Right lobe of liver (tissue), 6 donors: ENCODE results near the gene DEFB132. TPM values are rescaled to one million over a fixed set of nuclear protein-coding genes. Genes with fewer than 3 reads are reported as not detected.

ENCODE experiments used
- ATAC-seq, 4 donors: fragments of 200-7000 bp; cut with Tn5 transposase; one replicate each; pipeline ENCODE4 v1.9.1; 2020; ENCODE audit warnings: mild to moderate bottlenecking in 4 of 4, moderate library complexity in 4 of 4
- DNase-seq, 3 donors: peaks; one replicate each; pipeline ENCODE4 v3.0.0-alpha.2; 2020
- H3K27ac ChIP-seq, 3 donors: fragments of 200-600 bp; one replicate each; pipeline ENCODE4 v1.8.0; 2022
- H3K27me3 ChIP-seq, 2 donors: fragments of 200-600 bp; one replicate each; pipeline ENCODE4 v1.8.0; 2022
- H3K36me3 ChIP-seq, 4 donors: fragments of 200-600 bp; sonication (generic) in 1 of 4; one replicate each; pipeline versions ENCODE4 v1.5.1 to v1.8.0; 2017 to 2022; ENCODE audit warnings: control low read depth in 1 of 4
- H3K4me1 ChIP-seq, 4 donors: fragments of 200-600 bp; sonication (generic) in 1 of 4; one replicate each; pipeline versions ENCODE4 v1.5.1 to v1.8.0; 2017 to 2022; ENCODE audit warnings: control low read depth in 1 of 4
- H3K4me3 ChIP-seq, 3 donors: fragments of 200-600 bp; one replicate each; pipeline ENCODE4 v1.8.0; 2022
- H3K9me3 ChIP-seq, 4 donors: fragments of 200-600 bp; sonication (generic) in 1 of 4; one replicate each; pipeline versions ENCODE4 v1.5.1 to v1.8.0; 2017 to 2022; ENCODE audit warnings: control low read depth in 1 of 4
- CTCF ChIP-seq, 4 donors: fragments of 200-600 bp in 3 of 4; fragments of 450-650 bp in 1 of 4; IDR thresholded peaks; one replicate each; pipeline versions ENCODE4 v1.5.1 to v1.8.0; 2016 to 2022; ENCODE audit warnings: antibody characterized with exemption in 4 of 4, mild to moderate bottlenecking in 2 of 4
- POLR2A ChIP-seq: fragments of 450-650 bp; IDR thresholded peaks from one replicate; pipeline ENCODE4 v1.6.1; 2017; ENCODE audit warnings: antibody characterized with exemption, mild to moderate bottlenecking
- WGBS: methylation state at CpG from one replicate; pipeline ENCODE4 v1.1.6; 2018; ENCODE audit warnings: low coverage, low lambda C conversion rate; ENCODE audit not compliant: insufficient coverage; ENCODE audit errors: missing lambda C conversion rate; 5-methylcytosine and 5-hydroxymethylcytosine counted together
- intact Hi-C, 2 donors: fragments of 100-400 bp; cut with DNase I; formaldehyde crosslinking; loops; one replicate each; pipeline versions ENCODE4 v1.11.2 to v1.14.1; 2022
- total RNA-seq, 6 experiments: library from RNA; depleted of rRNA in 2 of 6; stranded (reverse); fragments of >200 nt in 2 of 6; fragmentation: NEBNext Ultra II Directional in 3 of 6; extraction: Animal tissue kit (Norgen Biotek cat#: 25700) in 3 of 6; gene quantifications; one replicate each; pipeline versions ENCODE4 v1.1.0 to v1.2.4, GENCODE V29; 2016 to 2023
- donor health status: DM: no; HTN: yes; CAD: no.
- donor health status: DM: no; HTN: no; CAD: no.
- donor health status: DM: no; HTN: no; CAD: no.
- donor health status: DM: no; HTN: yes; CAD: no.
- donor health status: DM: no; HTN: yes; CAD: no.

Gene DEFB132
- total RNA-seq, 6 experiments from 2014 or later = 0.30 to 0.35 (median 0.31) TPM; not detected in 3

GRCh38 chr20:309306-309840 lies 51.8 kb downstream of the DEFB132 start:
- no peaks in the 10 kb centered on the region for H3K27me3 ChIP-seq
- H3K4me1 ChIP-seq = no peaks in the 10 kb centered on the region
- WGBS = 15% methylated on average over 6 of the region's 6 CpGs
- peak in 3 of 4 donors; percentile 21 to 46 (median 22) for ATAC-seq
- H3K9me3 ChIP-seq = no peaks in the 10 kb centered on the region
- intact Hi-C loops = no loop called here
- no peak for DNase-seq
- H3K36me3 ChIP-seq = no peaks in the 10 kb centered on the region
- no peak for TF ChIP-seq POLR2A
- TF ChIP-seq CTCF (IDR thresholded peaks at IDR 0.05) = peak in 1 of 4 donors; percentile 7
- peak overlapping the region; percentile 54 to 59 (median 58) for H3K27ac ChIP-seq
- H3K4me3 ChIP-seq = no peak overlapping the region

GRCh38 chr20:309841-310644 lies 52.5 kb downstream of the DEFB132 start:
- Histone ChIP-seq H3K4me1 (no peaks in the 10 kb centered on the region), H3K4me3 (peak overlapping the region; percentile 4 to 31 (median 29)), H3K27ac (peak overlapping the region; percentile 54 to 59 (median 58)), H3K27me3 (no peaks in the 10 kb centered on the region), H3K36me3 (no peaks in the 10 kb centered on the region), H3K9me3 (no peaks in the 10 kb centered on the region)
- DNase-seq = peak; percentile 86 to 91 (median 91)
- 24% methylated on average over 23 of the region's 31 CpGs for WGBS
- TF ChIP-seq POLR2A = no peak
- intact Hi-C loops = no loop called here
- peak; percentile 95 to 99 (median 96) for ATAC-seq

- H3K36me3 ChIP-seq = no peaks in the 10 kb centered on the region
- no peak for DNase-seq
- H3K27me3 ChIP-seq = no peaks in the 10 kb centered on the region
- no peak for ATAC-seq
- H3K4me1 ChIP-seq = no peaks in the 10 kb centered on the region
- H3K27ac ChIP-seq = no peak overlapping the region
- 19% methylated on average over 7 of the region's 7 CpGs for WGBS
- intact Hi-C loops = no loop called here
- H3K9me3 ChIP-seq = no peaks in the 10 kb centered on the region
- peak overlapping the region in 1 of 3 donors; percentile 31 for H3K4me3 ChIP-seq
- TF ChIP-seq CTCF (IDR thresholded peaks at IDR 0.05) = no peak
- no peak for TF ChIP-seq POLR2A
Observed at GRCh38 chr20:310645-311044, 53.1 kb downstream of the DEFB132 start.

Other genes starting within 250 kb of the DEFB132 start
- not detected for gene DEFB125, start 170.1 kb upstream of the DEFB132 start, total RNA-seq
- gene DEFB126, start 115.1 kb upstream of the DEFB132 start, total RNA-seq = not detected
- not detected for gene DEFB127, start 100.3 kb upstream of the DEFB132 start, total RNA-seq
- gene DEFB128, start 68.0 kb upstream of the DEFB132 start, total RNA-seq = not detected
- gene DEFB129, start 30.5 kb upstream of the DEFB132 start, total RNA-seq = not detected
- 1 to 10 TPM in 4 of 6 experiments, under 1 TPM in 2; 0.62 to 2.5 (median 1.8) TPM for gene C20orf96, start 33.0 kb downstream of the DEFB132 start, total RNA-seq
- 1 to 10 TPM; 4.2 to 7.5 (median 5.9) TPM for gene ZCCHC3, start 39.8 kb downstream of the DEFB132 start, total RNA-seq
- gene SOX12, start 67.8 kb downstream of the DEFB132 start, total RNA-seq = 1 to 10 TPM; 3.6 to 6.4 (median 4.6) TPM
- gene NRSN2, start 89.4 kb downstream of the DEFB132 start, total RNA-seq = 1 to 10 TPM; 1.3 to 4.1 (median 1.9) TPM
- gene TRIB3, start 123.0 kb downstream of the DEFB132 start, total RNA-seq = 100 to 1,000 TPM in 2 of 6 experiments, 10 to 100 TPM in 4; 15.1 to 139 (median 34.1) TPM
- 100 to 1,000 TPM in 2 of 6 experiments, 10 to 100 TPM in 4; 63.1 to 113 (median 85.6) TPM for gene RBCK1, start 150.6 kb downstream of the DEFB132 start, total RNA-seq
- 10 to 100 TPM; 10.8 to 21.4 (median 13.9) TPM for gene TBC1D20, start 204.8 kb downstream of the DEFB132 start, total RNA-seq